HEK293 (cell line): ENCODE data around the gene METAP1D.

Experiments
- CTCF ChIA-PET: fragments of 350-600 bp; formaldehyde crosslinking; extraction: SDS; loops from one replicate; lab custom pipeline; 2021; ENCODE audit warnings: antibody characterized with exemption; lab: Yijun Ruan, JAX
- POLR2A ChIA-PET: fragments of 300-600 bp; formaldehyde crosslinking; extraction: SDS; loops from one replicate; lab custom pipeline; 2020; ENCODE audit warnings: antibody characterized with exemption, inconsistent platforms; lab: Yijun Ruan, JAX
- H3K27ac ChIP-seq: fragments of 200-500 bp; sonication (Bioruptor generic); 2 replicates; pipeline ENCODE4 v1.5.1; 2014; ENCODE audit warnings: low read depth, low read length, control low read depth, inconsistent platforms; ENCODE audit errors: extremely low read depth
- H3K36me3 ChIP-seq, 2 experiments: fragments of 200-500 bp in 1 of 2; sonication (Bioruptor generic) in 1 of 2; 1 replicate in 1 of 2; 2 replicates in 1 of 2; pipeline ENCODE4 v1.5.1; 2014 to 2017; ENCODE audit warnings: inconsistent platforms in 2 of 2, low read length in 2 of 2; ENCODE audit not compliant: control insufficient read depth in 2 of 2, insufficient read depth in 1 of 2
- H3K4me1 ChIP-seq: fragments of 200-500 bp; sonication (Bioruptor generic); 2 replicates; pipeline ENCODE4 v1.5.1; 2014; ENCODE audit warnings: mild to moderate bottlenecking, low read length, inconsistent platforms; ENCODE audit not compliant: control insufficient read depth, insufficient read depth
- H3K4me3 ChIP-seq: 2 replicates; pipeline ENCODE4 v1.5.1; 2011; ENCODE audit warnings: low read depth, mild to moderate bottlenecking, control low read depth, low read length, moderate library complexity
- H3K9me3 ChIP-seq: fragments of 200-500 bp; sonication (Bioruptor generic); 2 replicates; pipeline ENCODE4 v1.5.1; 2014; ENCODE audit warnings: low read depth, low read length, inconsistent platforms; ENCODE audit not compliant: control insufficient read depth, insufficient read depth
- BCL6B ChIP-seq: fragments of 450-650 bp; formaldehyde crosslinking; IDR thresholded peaks from 2 replicates; pipeline ENCODE4 v1.5.1; 2017; ENCODE audit warnings: missing biosample characterization, missing genetic modification characterization
- GLI2 ChIP-seq: fragments of 450-650 bp; formaldehyde crosslinking; IDR thresholded peaks from 2 replicates; pipeline ENCODE4; 2017; ENCODE audit warnings: missing biosample characterization, missing genetic modification characterization, low read depth, borderline replicate concordance
- KLF9 ChIP-seq: fragments of 450-650 bp; formaldehyde crosslinking; IDR thresholded peaks from 2 replicates; pipeline ENCODE4 v1.5.1; 2016; ENCODE audit warnings: missing biosample characterization, missing genetic modification characterization, low read depth
- MYNN ChIP-seq: fragments of 450-650 bp; formaldehyde crosslinking; IDR thresholded peaks from 2 replicates; pipeline ENCODE4 v1.5.1; 2016; ENCODE audit warnings: missing biosample characterization, missing genetic modification characterization, borderline replicate concordance
- MZF1 ChIP-seq: fragments of 450-650 bp; formaldehyde crosslinking; IDR thresholded peaks from 2 replicates; pipeline ENCODE4 v1.5.1; 2017; ENCODE audit warnings: missing biosample characterization, missing genetic modification characterization, borderline replicate concordance
- PBX3 ChIP-seq: sonication (generic); formaldehyde crosslinking; IDR thresholded peaks from 2 replicates; pipeline ENCODE4 v1.8.1; 2022; ENCODE audit warnings: mild to moderate bottlenecking, moderate library complexity, missing genetic modification reagents
- PRDM4 ChIP-seq: fragments of 450-650 bp; formaldehyde crosslinking; IDR thresholded peaks from 2 replicates; pipeline ENCODE4 v1.5.1; 2017; ENCODE audit warnings: missing biosample characterization, missing genetic modification characterization
- SETDB1 ChIP-seq: IDR thresholded peaks from one replicate; pipeline ENCODE4 v1.6.1; 2017; ENCODE audit warnings: mild to moderate bottlenecking, low read length, moderate library complexity, mixed read lengths; ENCODE audit not compliant: insufficient read length
- WT1 ChIP-seq: fragments of 450-650 bp; formaldehyde crosslinking; IDR thresholded peaks from 2 replicates; pipeline ENCODE4 v1.5.1; 2016; ENCODE audit warnings: missing biosample characterization, missing genetic modification characterization
- ZBTB1 ChIP-seq: fragments of 450-650 bp; formaldehyde crosslinking; IDR thresholded peaks from 2 replicates; pipeline ENCODE4 v1.5.1; 2016; ENCODE audit warnings: missing biosample characterization, missing genetic modification characterization
- ZFP69B ChIP-seq: fragments of 450-650 bp; formaldehyde crosslinking; IDR thresholded peaks from 2 replicates; pipeline ENCODE4 v1.5.1; 2016; ENCODE audit warnings: missing biosample characterization, missing genetic modification characterization
- ZNF132 ChIP-seq: fragments of 450-650 bp; formaldehyde crosslinking; IDR thresholded peaks from 2 replicates; pipeline ENCODE4 v1.5.1; 2017; ENCODE audit warnings: missing biosample characterization, missing genetic modification characterization, borderline replicate concordance
- ZNF19 ChIP-seq: fragments of 450-650 bp; formaldehyde crosslinking; IDR thresholded peaks from 2 replicates; pipeline ENCODE4; 2016; ENCODE audit warnings: missing biosample characterization, missing genetic modification characterization, low read depth
- ZNF341 ChIP-seq: fragments of 450-650 bp; formaldehyde crosslinking; IDR thresholded peaks from 2 replicates; pipeline ENCODE4; 2016; ENCODE audit warnings: low read depth, missing biosample characterization, missing genetic modification characterization
- ZNF354C ChIP-seq: fragments of 450-650 bp; formaldehyde crosslinking; IDR thresholded peaks from 2 replicates; pipeline ENCODE4 v1.5.1; 2016; ENCODE audit warnings: missing biosample characterization, missing genetic modification characterization, low read depth, borderline replicate concordance
- ZNF366 ChIP-seq: fragments of 450-650 bp; formaldehyde crosslinking; conservative IDR thresholded peaks from 2 replicates; pipeline ENCODE4 v1.5.1; 2016; ENCODE audit warnings: missing biosample characterization, missing genetic modification characterization
- ZNF398 ChIP-seq: fragments of 450-650 bp; formaldehyde crosslinking; IDR thresholded peaks from 2 replicates; pipeline ENCODE4 v1.5.1; 2017; ENCODE audit warnings: missing biosample characterization, missing genetic modification characterization
- ZNF549 ChIP-seq: fragments of 450-650 bp; IDR thresholded peaks from 2 replicates; pipeline ENCODE4 v1.5.1; 2018; ENCODE audit warnings: missing biosample characterization, missing genetic modification characterization, mild to moderate bottlenecking, inconsistent platforms, moderate library complexity
- ZNF692 ChIP-seq: fragments of 450-650 bp; formaldehyde crosslinking; IDR thresholded peaks from 2 replicates; pipeline ENCODE4 v1.5.1; 2016; ENCODE audit warnings: missing biosample characterization, missing genetic modification characterization
- ZNF791 ChIP-seq: fragments of 450-650 bp; formaldehyde crosslinking; IDR thresholded peaks from 2 replicates; pipeline ENCODE4 v1.5.1; 2016; ENCODE audit warnings: missing biosample characterization, missing genetic modification characterization
- TF ChIP-seq, protein P1 (sequence below): fragments of 450-650 bp; formaldehyde crosslinking; IDR thresholded peaks from 2 replicates; pipeline ENCODE4 v1.5.1; 2016; ENCODE audit warnings: missing biosample characterization, missing genetic modification characterization
- TF ChIP-seq, protein P2 (sequence below): fragments of 450-650 bp; formaldehyde crosslinking; IDR thresholded peaks from 2 replicates; pipeline ENCODE4 v1.5.1; 2016; ENCODE audit warnings: missing biosample characterization, missing genetic modification characterization

The METAP1D gene

GRCh38 chr2:172108587-172108930, 108.8 kb downstream of the METAP1D start (continued):
- TF ChIP-seq, protein P1, sequence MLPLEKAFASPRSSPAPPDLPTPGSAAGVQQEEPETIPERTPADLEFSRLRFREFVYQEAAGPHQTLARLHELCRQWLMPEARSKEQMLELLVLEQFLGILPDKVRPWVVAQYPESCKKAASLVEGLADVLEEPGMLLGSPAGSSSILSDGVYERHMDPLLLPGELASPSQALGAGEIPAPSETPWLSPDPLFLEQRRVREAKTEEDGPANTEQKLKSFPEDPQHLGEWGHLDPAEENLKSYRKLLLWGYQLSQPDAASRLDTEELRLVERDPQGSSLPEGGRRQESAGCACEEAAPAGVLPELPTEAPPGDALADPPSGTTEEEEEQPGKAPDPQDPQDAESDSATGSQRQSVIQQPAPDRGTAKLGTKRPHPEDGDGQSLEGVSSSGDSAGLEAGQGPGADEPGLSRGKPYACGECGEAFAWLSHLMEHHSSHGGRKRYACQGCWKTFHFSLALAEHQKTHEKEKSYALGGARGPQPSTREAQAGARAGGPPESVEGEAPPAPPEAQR (tag by site-specific recombination) = no peak
- no peak for TF ChIP-seq ZNF366 (tag by site-specific recombination)

GRCh38 chr2:172109256-172109987, 109.7 kb downstream of the METAP1D start:
- H3K4me1 ChIP-seq = no peaks in the 10 kb centered on the region
- H3K36me3 ChIP-seq = no peaks in the 10 kb centered on the region
- ChIA-PET POLR2A (no interaction called here), CTCF (interaction anchor here (1.3 kb wide), 1 partner anchor 403 kb away, joined by 3 read pairs; no protein-coding TSS in a partner anchor)
- H3K4me3 ChIP-seq = no peak overlapping the region
- no peak for TF ChIP-seq ZNF132 (tag by site-specific recombination)
- TF ChIP-seq ZNF341 = no peak
- no peak for TF ChIP-seq BCL6B (tag by site-specific recombination)
- no peak for TF ChIP-seq GLI2
- TF ChIP-seq ZNF549 (tag by site-specific recombination) = no peak
- no peak for TF ChIP-seq SETDB1
- TF ChIP-seq PBX3 (CRISPR knock-in tag) = no peak
- no peak for TF ChIP-seq ZBTB1 (tag by site-specific recombination)
- no peak for TF ChIP-seq PRDM4 (tag by site-specific recombination)
- TF ChIP-seq KLF9 (tag by site-specific recombination) = no peak
- TF ChIP-seq WT1 (tag by site-specific recombination) = no peak
- TF ChIP-seq MYNN (tag by site-specific recombination) = no peak
- no peak for TF ChIP-seq MZF1 (tag by site-specific recombination)
- TF ChIP-seq ZNF354C = no peak
- no peak for TF ChIP-seq ZNF791 (tag by site-specific recombination)
- TF ChIP-seq ZNF19 (tag by site-specific recombination) = no peak
- no peak for TF ChIP-seq ZNF398
- TF ChIP-seq ZFP69B (tag by site-specific recombination) = no peak
- TF ChIP-seq ZNF692 (tag by site-specific recombination) = no peak
- TF ChIP-seq, protein P2, sequence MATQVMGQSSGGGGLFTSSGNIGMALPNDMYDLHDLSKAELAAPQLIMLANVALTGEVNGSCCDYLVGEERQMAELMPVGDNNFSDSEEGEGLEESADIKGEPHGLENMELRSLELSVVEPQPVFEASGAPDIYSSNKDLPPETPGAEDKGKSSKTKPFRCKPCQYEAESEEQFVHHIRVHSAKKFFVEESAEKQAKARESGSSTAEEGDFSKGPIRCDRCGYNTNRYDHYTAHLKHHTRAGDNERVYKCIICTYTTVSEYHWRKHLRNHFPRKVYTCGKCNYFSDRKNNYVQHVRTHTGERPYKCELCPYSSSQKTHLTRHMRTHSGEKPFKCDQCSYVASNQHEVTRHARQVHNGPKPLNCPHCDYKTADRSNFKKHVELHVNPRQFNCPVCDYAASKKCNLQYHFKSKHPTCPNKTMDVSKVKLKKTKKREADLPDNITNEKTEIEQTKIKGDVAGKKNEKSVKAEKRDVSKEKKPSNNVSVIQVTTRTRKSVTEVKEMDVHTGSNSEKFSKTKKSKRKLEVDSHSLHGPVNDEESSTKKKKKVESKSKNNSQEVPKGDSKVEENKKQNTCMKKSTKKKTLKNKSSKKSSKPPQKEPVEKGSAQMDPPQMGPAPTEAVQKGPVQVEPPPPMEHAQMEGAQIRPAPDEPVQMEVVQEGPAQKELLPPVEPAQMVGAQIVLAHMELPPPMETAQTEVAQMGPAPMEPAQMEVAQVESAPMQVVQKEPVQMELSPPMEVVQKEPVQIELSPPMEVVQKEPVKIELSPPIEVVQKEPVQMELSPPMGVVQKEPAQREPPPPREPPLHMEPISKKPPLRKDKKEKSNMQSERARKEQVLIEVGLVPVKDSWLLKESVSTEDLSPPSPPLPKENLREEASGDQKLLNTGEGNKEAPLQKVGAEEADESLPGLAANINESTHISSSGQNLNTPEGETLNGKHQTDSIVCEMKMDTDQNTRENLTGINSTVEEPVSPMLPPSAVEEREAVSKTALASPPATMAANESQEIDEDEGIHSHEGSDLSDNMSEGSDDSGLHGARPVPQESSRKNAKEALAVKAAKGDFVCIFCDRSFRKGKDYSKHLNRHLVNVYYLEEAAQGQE = no peak
- H3K9me3 ChIP-seq = no peaks in the 10 kb centered on the region
- H3K27ac ChIP-seq = no peak overlapping the region
